BE2C (cell line): ENCODE results near the gene C16orf74.

Experiments used
- DNase-seq: peaks from one replicate; pipeline ENCODE4 v3.0.0-alpha.2; 2020
- H3K27me3 ChIP-seq: fragments of 250-450 bp; sonication (Bioruptor Pico); 2 replicates; pipeline ENCODE4 v1.5.1; 2020; ENCODE audit warnings: mild to moderate bottlenecking
- H3K36me3 ChIP-seq: fragments of 250-450 bp; sonication (Bioruptor Pico); 2 replicates; pipeline ENCODE4 v1.5.1; 2020; ENCODE audit warnings: mild to moderate bottlenecking
- H3K4me1 ChIP-seq: fragments of 250-450 bp; sonication (Bioruptor Pico); 2 replicates; pipeline ENCODE4 v1.5.1; 2020
- H3K4me3 ChIP-seq: 2 replicates; pipeline ENCODE4 v1.5.1; 2011; ENCODE audit warnings: low read depth, low read length
- H3K9me3 ChIP-seq: fragments of 250-450 bp; sonication (Bioruptor Pico); 2 replicates; pipeline ENCODE4 v1.5.1; 2020
- CTCF ChIP-seq: IDR thresholded peaks from 2 replicates; pipeline ENCODE4 v1.5.1; 2012; ENCODE audit warnings: mild to moderate bottlenecking, low read depth, low read length

The C16orf74 gene

GRCh38 chr16:85716022-85716679 lies 34.7 kb downstream of the C16orf74 start:
- H3K27me3 ChIP-seq, result no peaks in the 10 kb centered on the region
- H3K4me3 ChIP-seq, result no peak overlapping the region
- H3K36me3 ChIP-seq, result no peaks in the 10 kb centered on the region
- H3K9me3 ChIP-seq, result no peaks in the 10 kb centered on the region; the same call in 1 of the 2 replicates
- no peak for DNase-seq
- TF ChIP-seq CTCF, result no peak
- peaks cover 11% of the 10 kb centered on the region for H3K4me1 ChIP-seq

- DNase-seq, result no peak
- Histone ChIP-seq H3K4me3 (no peak overlapping the region), H3K36me3 (no peaks in the 10 kb centered on the region), H3K9me3 (no peaks in the 10 kb centered on the region; the same call in 1 of the 2 replicates), H3K27me3 (no peaks in the 10 kb centered on the region), H3K4me1 (peaks cover 11% of the 10 kb centered on the region)
- TF ChIP-seq CTCF, result no peak
Measured at GRCh38 chr16:85715169-85716021, 35.5 kb downstream of the C16orf74 start.

- Histone ChIP-seq H3K4me3 (no peak overlapping the region), H3K27me3 (no peaks in the 10 kb centered on the region), H3K36me3 (no peaks in the 10 kb centered on the region), H3K9me3 (no peaks in the 10 kb centered on the region; the same call in 1 of the 2 replicates), H3K4me1 (peaks cover 11% of the 10 kb centered on the region)
- no peak for TF ChIP-seq CTCF
- DNase-seq, result no peak
Measured at GRCh38 chr16:85712801-85713200, 38.1 kb downstream of the C16orf74 start.

GRCh38 chr16:85711982-85712587 lies 38.8 kb downstream of the C16orf74 start:
- no peaks in the 10 kb centered on the region for H3K36me3 ChIP-seq
- H3K9me3 ChIP-seq, result no peaks in the 10 kb centered on the region; the same call in 1 of the 2 replicates
- DNase-seq, result no peak
- no peaks in the 10 kb centered on the region for H3K27me3 ChIP-seq
- TF ChIP-seq CTCF, result no peak
- H3K4me3 ChIP-seq, result no peak overlapping the region
- H3K4me1 ChIP-seq, result peaks cover 4% of the 10 kb centered on the region

- no peak for TF ChIP-seq CTCF
- Histone ChIP-seq H3K36me3 (no peaks in the 10 kb centered on the region), H3K9me3 (no peaks in the 10 kb centered on the region; the same call in 1 of the 2 replicates), H3K4me1 (no peaks in the 10 kb centered on the region), H3K4me3 (no peak overlapping the region), H3K27me3 (no peaks in the 10 kb centered on the region)
- no peak for DNase-seq
Measured at GRCh38 chr16:85710732-85711131, 40.2 kb downstream of the C16orf74 start.
